ENCODE data around the gene SKAP1. TPM values are rescaled to one million over a fixed set of nuclear protein-coding genes. Genes with fewer than 3 reads are reported as not detected.

The SKAP1 gene
- total and polyA plus RNA-seq, 2 experiments from 2014 or later, result 0.27 TPM; not detected in 1

- no peak for TF ChIP-seq ZNF462 (CRISPR knock-in tag; IDR thresholded peaks at IDR 0.05)
- no peak for TF ChIP-seq NANOG (IDR thresholded peaks at IDR 0.05; ENCODE audit: borderline replicate concordance)
- no peak for TF ChIP-seq REST (IDR thresholded peaks at IDR 0.05; ENCODE audit: unreplicated experiment)
These were observed 345.1 kb downstream of the SKAP1 start (continued) for GRCh38 chr17:48084932-48085331.

MicroRNAs encoded within 50 kb of the gene (microRNA counts, 767-probe panel; counts per million panel counts)
- not detected for microRNA hsa-miR-1203

Small RNAs within 50 kb of the gene (microRNA-seq; reads per million reads assigned to microRNA genes)
- not detected for gene MIR1203

Small RNAs within 50 kb of the gene (small RNA-seq; reads per million reads assigned to genes)
- not detected for gene MIR1203 (ENCODE audit: low replicate concordance)
- not detected for gene RF00012 (ENCODE audit: low replicate concordance)
- gene RF00019 (ENCODE audit: low replicate concordance), result not detected
- not detected for gene RNU6-1152P (ENCODE audit: low replicate concordance)
- 0.47 reads per million, percentile 32 among the genes with 10 or more reads in this experiment for gene RNU6-1201P (ENCODE audit: low replicate concordance)

Other genes starting within 250 kb of the SKAP1 start
- gene HOXB1, start 100.8 kb upstream of the SKAP1 start, total RNA-seq (2014; rRNA removed; shearing (Covaris generic)), result not detected in 2 replicates
- not detected in 2 replicates for gene HOXB1, start 100.8 kb upstream of the SKAP1 start, polyA plus RNA-seq (2016; fragmentation: Nextera tagmentation; extraction: Ambion mirVana)
- gene HOXB2, start 114.9 kb upstream of the SKAP1 start, total RNA-seq (2014; rRNA removed; shearing (Covaris generic)), result not detected in 2 replicates
- 0.37 TPM in 1 of 2 replicates, not detected in the other for gene HOXB2, start 114.9 kb upstream of the SKAP1 start, polyA plus RNA-seq (2016; fragmentation: Nextera tagmentation; extraction: Ambion mirVana)
- not detected in 2 replicates for gene HOXB4, start 148.1 kb upstream of the SKAP1 start, total RNA-seq (2014; rRNA removed; shearing (Covaris generic))
- gene HOXB4, start 148.1 kb upstream of the SKAP1 start, polyA plus RNA-seq (2016; fragmentation: Nextera tagmentation; extraction: Ambion mirVana), result not detected in 2 replicates
- 0.17 TPM in 1 of 2 replicates, not detected in the other for gene HOXB3, start 160.0 kb upstream of the SKAP1 start, total RNA-seq (2014; rRNA removed; shearing (Covaris generic))
- gene HOXB3, start 160.0 kb upstream of the SKAP1 start, polyA plus RNA-seq (2016; fragmentation: Nextera tagmentation; extraction: Ambion mirVana), result not detected in 2 replicates
- not detected in 2 replicates for gene HOXB5, start 163.6 kb upstream of the SKAP1 start, total RNA-seq (2014; rRNA removed; shearing (Covaris generic))
- not detected in 2 replicates for gene HOXB5, start 163.6 kb upstream of the SKAP1 start, polyA plus RNA-seq (2016; fragmentation: Nextera tagmentation; extraction: Ambion mirVana)
- not detected in 2 replicates for gene HOXB6, start 174.8 kb upstream of the SKAP1 start, total RNA-seq (2014; rRNA removed; shearing (Covaris generic))
- gene HOXB6, start 174.8 kb upstream of the SKAP1 start, polyA plus RNA-seq (2016; fragmentation: Nextera tagmentation; extraction: Ambion mirVana), result not detected in 2 replicates
- gene HOXB7, start 180.8 kb upstream of the SKAP1 start, total RNA-seq (2014; rRNA removed; shearing (Covaris generic)), result not detected in 2 replicates
- not detected in 2 replicates for gene HOXB7, start 180.8 kb upstream of the SKAP1 start, polyA plus RNA-seq (2016; fragmentation: Nextera tagmentation; extraction: Ambion mirVana)
- not detected in 2 replicates for gene HOXB8, start 185.1 kb upstream of the SKAP1 start, total RNA-seq (2014; rRNA removed; shearing (Covaris generic))
- not detected in 2 replicates for gene HOXB8, start 185.1 kb upstream of the SKAP1 start, polyA plus RNA-seq (2016; fragmentation: Nextera tagmentation; extraction: Ambion mirVana)
- not detected in 2 replicates for gene HOXB9, start 196.1 kb upstream of the SKAP1 start, total RNA-seq (2014; rRNA removed; shearing (Covaris generic))
- not detected in 2 replicates for gene HOXB9, start 196.1 kb upstream of the SKAP1 start, polyA plus RNA-seq (2016; fragmentation: Nextera tagmentation; extraction: Ambion mirVana)

Data from GM23338 (cell line).